CD4-positive, alpha-beta T cell treated with Interleukin-12 subunit alpha and Interleukin-12 subunit beta, for 1 hour (primary cell): Measurements from ENCODE around the gene TPM1.

Experiments
- DNase-seq: peaks from one replicate; pipeline ENCODE4 v3.0.0-alpha.2; 2020

TPM1 gene

DNA sequence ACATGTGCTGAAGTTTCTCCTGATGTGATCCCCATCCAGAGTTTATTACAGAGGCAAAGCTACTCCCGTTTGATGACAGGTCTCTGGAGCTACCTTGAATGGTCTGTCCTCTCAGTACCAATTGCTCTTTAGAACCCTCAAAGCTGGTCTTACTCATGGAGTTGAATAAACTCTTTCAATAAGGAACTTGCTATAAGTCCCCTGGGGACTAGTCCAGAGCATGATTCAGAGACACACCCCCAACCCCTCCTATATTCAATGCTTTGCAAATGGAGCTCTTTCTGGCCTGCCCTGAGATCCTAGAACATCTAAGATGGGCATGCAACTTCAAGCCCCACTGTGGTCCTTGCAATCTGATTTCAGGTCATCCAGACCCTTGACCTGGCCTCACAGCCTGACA is 23.9 kb upstream of the TPM1 start:
- no peak for DNase-seq

DNA sequence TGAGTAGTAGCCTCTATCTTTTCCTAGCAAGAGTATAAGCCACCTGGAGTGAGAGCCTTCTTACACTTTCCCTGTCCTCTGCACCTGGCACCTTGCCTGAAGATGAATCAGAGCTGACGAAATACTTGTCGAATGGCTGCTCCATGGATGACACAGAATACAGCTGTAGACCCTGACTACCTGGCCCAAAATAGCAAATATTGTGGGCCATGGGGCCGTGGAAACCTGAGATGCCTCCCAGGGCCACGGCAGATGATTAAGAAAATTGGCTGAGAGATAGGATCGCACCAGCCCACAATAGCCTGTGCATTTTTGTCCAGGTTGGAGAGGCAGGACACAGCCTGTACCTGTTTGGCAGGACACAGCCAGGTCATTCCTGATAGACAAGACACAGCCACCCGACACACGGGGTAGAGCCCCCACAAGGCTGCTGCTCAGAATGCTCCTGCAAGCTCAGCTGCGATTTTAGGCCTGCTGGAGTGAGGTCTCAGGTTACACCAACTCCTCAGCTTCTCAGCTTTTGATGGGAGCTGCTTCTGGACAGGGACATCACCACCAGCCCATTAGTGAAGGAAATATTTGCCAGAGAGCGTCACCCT is 22.9 kb upstream of the TPM1 start:
- no peak for DNase-seq

DNA sequence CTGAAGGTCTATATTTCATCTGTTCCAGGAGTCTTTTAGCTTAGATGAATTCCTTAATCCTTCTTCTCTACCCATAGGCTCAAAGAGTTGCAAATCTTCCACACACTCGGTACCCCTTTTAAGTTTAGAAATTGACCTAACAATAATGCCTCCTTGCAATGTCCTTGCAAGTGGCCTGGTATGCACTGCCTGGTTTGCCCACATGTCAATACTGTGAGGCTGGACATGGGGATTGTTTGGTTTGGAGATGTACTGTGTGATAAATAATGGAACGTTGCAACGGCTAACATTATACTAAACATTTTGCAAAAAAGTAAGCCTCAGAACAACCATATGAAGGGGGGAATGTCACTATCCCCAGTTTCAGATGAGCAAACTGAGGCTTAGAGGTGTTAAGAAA is 22.4 kb upstream of the TPM1 start:
- no peak for DNase-seq

GRCh38 chr15:63020759-63021430 is 21.7 kb upstream of the TPM1 start:
- DNase-seq, result no peak

DNA sequence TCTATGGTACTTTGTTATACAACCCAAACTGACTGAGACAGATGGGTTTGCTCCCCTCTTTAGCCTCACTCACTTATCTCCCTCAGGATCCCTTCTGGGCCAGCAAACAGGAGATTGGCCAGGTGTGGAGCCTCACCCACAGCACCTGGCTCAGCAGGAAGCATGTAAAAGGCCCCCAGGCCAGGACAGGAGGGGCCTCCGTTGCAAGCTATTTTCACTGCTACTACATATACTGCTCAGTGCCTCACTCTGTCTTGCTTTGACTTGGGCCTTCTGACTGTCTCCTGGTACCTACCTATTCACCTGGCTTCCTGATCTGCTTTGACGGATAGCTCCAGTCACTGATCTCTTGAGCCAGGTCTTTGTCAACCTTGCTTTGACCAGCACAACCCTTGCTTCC is 20.4 kb upstream of the TPM1 start:
- DNase-seq, result no peak

DNA sequence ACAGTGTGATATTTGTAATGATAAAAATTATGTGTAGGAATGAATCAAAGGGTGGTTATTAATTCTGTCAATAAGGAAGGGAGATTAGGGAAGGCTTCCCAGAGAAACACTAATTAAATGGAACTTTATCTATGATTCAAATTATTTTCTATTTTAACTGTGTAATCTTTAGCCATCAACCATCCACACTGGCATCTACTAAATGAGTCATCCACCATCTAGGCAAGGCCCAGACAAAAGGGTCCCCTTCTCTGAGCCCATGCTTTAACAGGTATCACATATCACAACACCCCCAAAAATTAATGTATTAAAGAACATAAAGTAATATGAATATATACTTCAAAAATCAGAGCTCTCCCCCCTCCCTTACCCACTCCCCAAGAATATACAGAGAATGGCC is 19.9 kb upstream of the TPM1 start:
- no peak for DNase-seq

- no peak for DNase-seq
These were observed 19.1 kb upstream of the TPM1 start for GRCh38 chr15:63023351-63023945.

- DNase-seq, result no peak
These were observed 17.1 kb upstream of the TPM1 start for GRCh38 chr15:63025460-63025859.

DNA sequence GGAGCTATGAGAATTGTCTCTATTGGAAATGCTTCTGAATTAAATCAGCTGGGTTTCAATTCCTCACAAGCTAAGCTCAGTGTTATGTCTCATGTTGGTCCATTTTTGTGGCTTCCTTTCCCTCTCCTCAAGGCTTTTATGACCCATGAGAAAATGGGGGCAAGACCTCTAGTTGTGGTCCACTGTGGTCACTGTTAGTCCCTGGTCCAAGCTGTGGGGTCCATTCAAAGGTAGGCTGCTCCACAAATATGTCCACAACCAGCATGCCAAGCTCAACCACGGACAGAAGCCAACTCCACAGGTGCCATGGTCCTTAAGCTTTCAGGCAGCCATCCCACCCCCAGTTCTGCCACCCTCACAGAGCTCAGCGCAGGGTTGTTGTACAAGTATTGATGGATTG is 14.9 kb upstream of the TPM1 start:
- DNase-seq, result no peak

DNA sequence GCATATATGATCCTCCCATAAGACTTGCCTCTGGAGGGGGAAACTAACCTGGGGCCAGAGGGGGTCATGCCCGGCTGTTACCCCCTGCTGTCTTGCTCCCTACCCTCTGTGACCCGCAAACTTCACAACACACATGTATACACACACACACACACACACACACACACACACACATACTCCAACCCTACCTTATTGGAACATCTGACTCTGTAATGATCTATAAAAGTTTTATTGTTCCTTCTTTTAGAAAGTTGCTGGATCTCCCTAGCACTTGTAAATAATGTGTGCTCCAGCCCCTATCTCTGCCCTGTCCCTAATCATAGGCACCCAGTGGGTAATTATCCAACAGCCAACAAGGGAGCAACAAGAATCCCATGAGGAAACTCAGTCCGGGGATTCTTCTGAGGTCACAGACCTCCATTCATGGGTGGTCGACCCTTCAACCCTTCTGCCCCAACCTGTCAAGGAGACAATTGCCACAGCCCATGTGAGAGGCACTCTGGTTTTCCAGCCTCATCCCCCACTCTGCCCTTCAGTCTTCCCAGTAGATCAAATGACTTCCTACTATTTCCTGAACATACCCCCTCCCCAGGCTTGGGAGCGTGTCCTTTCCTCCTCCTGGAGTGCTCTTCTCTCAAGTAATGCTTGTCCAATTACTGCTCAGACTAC is 14.0 kb upstream of the TPM1 start:
- no peak for DNase-seq

- no peak for DNase-seq
These were observed 12.9 kb upstream of the TPM1 start for GRCh38 chr15:63029676-63030075.

- no peak for DNase-seq
These were observed 12.4 kb upstream of the TPM1 start for GRCh38 chr15:63030101-63030551.

DNA sequence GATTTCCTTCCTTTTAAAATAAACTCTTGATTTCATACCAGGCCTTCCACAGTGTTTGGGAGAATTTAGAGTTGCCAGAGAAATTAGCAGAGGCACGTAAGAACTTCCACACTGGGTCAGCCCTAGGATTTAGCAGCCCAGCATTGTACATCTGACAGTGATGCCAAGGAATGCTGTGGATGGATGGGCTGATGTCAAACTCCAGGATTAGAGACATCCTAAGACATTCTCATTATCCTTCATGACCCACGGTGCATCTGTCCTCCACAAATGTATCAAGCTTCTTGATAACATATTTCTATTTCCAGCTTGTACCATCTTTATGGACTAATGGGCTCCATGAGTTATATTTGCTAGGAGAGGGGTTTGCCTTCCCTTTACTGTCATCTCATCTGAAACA is 8.0 kb upstream of the TPM1 start:
- no peak for DNase-seq

DNA sequence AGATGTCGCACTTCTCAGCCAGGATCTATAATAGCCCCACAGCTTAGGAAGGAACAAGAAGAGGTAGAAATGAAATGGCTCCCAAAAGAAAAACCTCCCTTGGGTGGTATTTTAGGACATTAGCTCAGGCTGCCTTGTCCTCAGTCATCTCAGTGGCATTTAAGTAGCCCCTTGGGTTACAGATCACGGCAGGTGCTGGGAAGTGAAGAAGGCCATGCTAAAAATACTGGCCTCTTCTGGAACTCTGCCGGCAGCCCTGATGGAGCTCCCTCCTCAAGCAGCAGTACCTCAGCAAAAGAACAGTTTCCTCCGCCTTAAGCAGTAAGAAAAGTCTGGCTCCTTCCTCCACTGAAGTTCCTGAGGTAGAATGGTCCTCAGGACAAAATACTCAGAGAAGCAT is 7.3 kb upstream of the TPM1 start:
- no peak for DNase-seq

DNA sequence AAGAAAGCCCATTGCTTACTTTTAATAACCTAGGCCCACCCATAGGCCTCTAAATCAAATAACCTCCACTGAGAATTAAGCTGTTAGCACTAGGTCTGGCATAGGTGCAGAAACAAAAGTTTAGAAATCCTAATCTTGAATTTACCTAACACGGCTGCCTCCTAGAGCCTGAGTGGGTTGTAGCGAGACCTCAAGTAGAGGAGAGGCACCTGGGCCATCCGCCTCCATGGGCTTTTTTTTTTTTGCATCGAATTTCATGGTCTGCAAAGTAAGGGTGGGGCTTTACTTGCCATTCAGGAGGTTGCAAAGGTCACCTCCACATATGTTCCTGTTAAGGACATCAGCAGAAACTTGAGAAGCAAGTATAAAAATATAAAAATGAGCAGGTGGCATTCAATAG is 6.6 kb upstream of the TPM1 start:
- DNase-seq, result no peak

- no peak for DNase-seq
These were observed 4.4 kb upstream of the TPM1 start for GRCh38 chr15:63037976-63038720.

- no peak for DNase-seq
These were observed 3.4 kb upstream of the TPM1 start for GRCh38 chr15:63038926-63039673.

DNA sequence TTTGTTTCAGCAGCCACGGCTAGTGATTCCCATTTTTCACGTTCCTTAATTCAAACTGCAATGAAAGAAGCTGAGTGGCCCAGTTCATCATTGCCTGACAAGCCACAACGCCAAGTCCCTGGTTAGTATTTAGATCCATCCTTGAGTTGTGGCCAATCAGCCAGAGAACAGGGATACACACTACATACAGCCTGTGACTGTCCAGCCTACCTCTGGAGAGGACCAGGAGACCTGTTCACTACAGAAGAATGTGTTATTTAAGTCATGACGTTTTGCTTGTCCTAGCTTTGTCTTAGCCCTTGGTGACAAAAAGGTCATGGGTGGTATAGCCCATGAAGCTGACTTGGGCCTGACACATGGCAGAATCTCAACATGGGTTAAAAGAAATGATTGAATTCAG is 2.7 kb upstream of the TPM1 start:
- no peak for DNase-seq

DNA sequence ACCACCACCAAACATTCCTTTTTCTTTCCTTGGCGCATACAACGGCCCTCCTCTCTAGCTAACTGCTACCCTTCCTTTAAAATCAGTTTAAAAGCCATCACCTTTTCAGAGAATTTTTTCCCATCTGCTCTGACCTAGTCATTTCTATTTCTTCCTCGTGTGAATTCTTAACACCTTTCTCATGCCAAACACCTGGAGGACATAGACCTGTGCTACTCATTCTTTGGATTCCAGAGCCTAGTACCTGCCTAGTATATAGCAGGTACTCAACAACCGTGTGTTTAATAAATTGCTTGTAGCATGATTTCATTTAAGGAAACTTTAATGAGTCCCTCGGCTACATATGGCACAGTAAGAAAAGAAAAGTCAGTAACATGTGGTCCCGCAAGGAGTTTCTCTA is 2.0 kb upstream of the TPM1 start:
- DNase-seq, result no peak

GRCh38 chr15:63040954-63041353 is 1.6 kb upstream of the TPM1 start:
- no peak for DNase-seq

GRCh38 chr15:63041402-63041973 is 1.1 kb upstream of the TPM1 start:
- DNase-seq, result no peak

DNA sequence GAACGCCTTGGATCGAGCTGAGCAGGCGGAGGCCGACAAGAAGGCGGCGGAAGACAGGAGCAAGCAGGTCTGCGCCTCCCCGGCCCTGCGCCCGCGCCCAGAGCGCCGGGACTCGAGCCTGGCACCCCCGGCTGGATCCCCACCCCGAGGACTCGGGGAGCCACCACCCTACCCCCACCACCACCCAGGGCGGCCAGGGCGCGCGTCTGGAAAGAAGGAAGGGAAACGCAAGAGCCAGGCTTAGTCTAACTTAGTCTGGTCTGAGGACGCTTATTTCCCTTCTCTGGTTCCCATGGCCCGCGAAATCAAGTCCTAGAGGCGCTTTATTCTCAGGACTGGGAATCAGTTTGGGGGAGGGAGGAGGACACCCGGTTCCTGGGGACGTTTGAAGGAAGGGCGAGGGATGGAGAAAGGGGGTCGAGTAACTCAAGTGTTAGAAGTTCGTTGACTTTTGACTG is 359 bp downstream of the TPM1 start:
- no peak for DNase-seq
